Renal cortex interstitium (tissue), 11 donors: Measurements from ENCODE around the gene NOS1. TPM values are rescaled to one million over a fixed set of nuclear protein-coding genes. Genes with fewer than 3 reads are reported as not detected.

ENCODE experiments used
- DNase-seq, 11 donors: peaks; one replicate each; pipeline ENCODE4 v3.0.0-alpha.2; 2013; ENCODE audit warnings: low read depth in 9 of 11, low spot score in 4 of 11; ENCODE audit errors: extremely low read depth in 1 of 11
- polyA plus RNA-seq, 3 donors: library from polyadenylated mRNA; unstranded; fragments of 120-200 nt; gene quantifications; one replicate each; pipeline ENCODE4 v1.2.1, GENCODE V29; 2013; ENCODE audit not compliant: insufficient read length in 3 of 3

The NOS1 gene
- polyA plus RNA-seq, 3 donors: 0.45 to 1.4 (median 0.65) TPM

- no peak for DNase-seq
These were observed 199.3 kb downstream of the NOS1 start for GRCh38 chr12:117162167-117162539.

GRCh38 chr12:117161460-117162166 lies 199.8 kb downstream of the NOS1 start:
- no peak for DNase-seq

- no peak for DNase-seq
These were observed 201.8 kb downstream of the NOS1 start for GRCh38 chr12:117159674-117160073.

- DNase-seq: no peak
These were observed 202.4 kb downstream of the NOS1 start for GRCh38 chr12:117158911-117159553.

Other genes with a start within 250 kb of the NOS1 start
- 10 to 100 TPM; 59.3 to 67.2 (median 66.6) TPM for gene FBXO21, start 171.2 kb downstream of the NOS1 start, polyA plus RNA-seq